OCI-LY1 (cell line): ENCODE measurements around the gene RGPD8.

Experiments
- EZH2 ChIP-seq: fragments of 200-600 bp; sonication (generic), shearing (Covaris generic); IDR thresholded peaks from 2 replicates; pipeline ENCODE4 v1.8.0; 2017; ENCODE audit warnings: borderline replicate concordance, mixed run types, mild to moderate bottlenecking, antibody characterized with exemption, low read length, moderate library complexity, mixed read lengths
- TF ChIP-seq, protein P1 (sequence below): fragments of 200-600 bp; sonication (generic), shearing (Covaris generic); IDR thresholded peaks from 2 replicates; pipeline ENCODE4 v1.5.1; 2017; ENCODE audit warnings: mild to moderate bottlenecking, antibody characterized with exemption, low read length, moderate library complexity, mixed read lengths

- no peak for TF ChIP-seq EZH2
- TF ChIP-seq, protein P1, sequence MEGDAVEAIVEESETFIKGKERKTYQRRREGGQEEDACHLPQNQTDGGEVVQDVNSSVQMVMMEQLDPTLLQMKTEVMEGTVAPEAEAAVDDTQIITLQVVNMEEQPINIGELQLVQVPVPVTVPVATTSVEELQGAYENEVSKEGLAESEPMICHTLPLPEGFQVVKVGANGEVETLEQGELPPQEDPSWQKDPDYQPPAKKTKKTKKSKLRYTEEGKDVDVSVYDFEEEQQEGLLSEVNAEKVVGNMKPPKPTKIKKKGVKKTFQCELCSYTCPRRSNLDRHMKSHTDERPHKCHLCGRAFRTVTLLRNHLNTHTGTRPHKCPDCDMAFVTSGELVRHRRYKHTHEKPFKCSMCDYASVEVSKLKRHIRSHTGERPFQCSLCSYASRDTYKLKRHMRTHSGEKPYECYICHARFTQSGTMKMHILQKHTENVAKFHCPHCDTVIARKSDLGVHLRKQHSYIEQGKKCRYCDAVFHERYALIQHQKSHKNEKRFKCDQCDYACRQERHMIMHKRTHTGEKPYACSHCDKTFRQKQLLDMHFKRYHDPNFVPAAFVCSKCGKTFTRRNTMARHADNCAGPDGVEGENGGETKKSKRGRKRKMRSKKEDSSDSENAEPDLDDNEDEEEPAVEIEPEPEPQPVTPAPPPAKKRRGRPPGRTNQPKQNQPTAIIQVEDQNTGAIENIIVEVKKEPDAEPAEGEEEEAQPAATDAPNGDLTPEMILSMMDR: no peak
These were observed 92.8 kb downstream of the RGPD8 start for GRCh38 chr2:112340475-112341267.
